ENCODE results near the gene PAFAH1B2. TPM values are rescaled to one million over a fixed set of nuclear protein-coding genes. Genes with fewer than 3 reads are reported as not detected.
"Not testable (repeated sequence)": the region's sequence is repeated elsewhere in the genome, so short reads cannot be mapped to it uniquely, and the experiment has no call there.

The PAFAH1B2 gene
- total and polyA plus RNA-seq, 2 donors (not counting 3 experiments of a cell fraction or from before 2014, with no cell fraction given): 34.2 to 128 TPM

GRCh38 chr11:117207481-117207880 lies 63.4 kb downstream of the PAFAH1B2 start:
- H3K79me2 ChIP-seq (ENCODE audit: control insufficient read depth, insufficient read depth, low read length); H3K36me3 ChIP-seq (ENCODE audit: control insufficient read depth in 2 of 2, extremely low read depth in 1 of 2, insufficient read depth in 2 of 2, low read length in 2 of 2); DNase-seq (ENCODE audit: low read depth, low spot score); H3K9me3 ChIP-seq (replicated peaks; ENCODE audit: control insufficient read depth, insufficient read depth, low read length); H3K27ac ChIP-seq (ENCODE audit: insufficient read depth, low read depth, low read length); H2AFZ ChIP-seq (ENCODE audit: low read depth, low read length); POLR2A ChIA-PET; H3K4me1 ChIP-seq (ENCODE audit: control insufficient read depth, extremely low read depth, insufficient read depth, low read length); dilution Hi-C loops (cut with MboI; ENCODE audit: extremely low pct_ligation_motif_present, low sequenced_read_pairs); CTCF ChIA-PET; H3K4me3 ChIP-seq (replicated peaks in 1 of 3; ENCODE audit: insufficient read depth in 1 of 3, low read depth in 1 of 3, low read length in 3 of 3); H4K20me1 ChIP-seq (replicated peaks; ENCODE audit: control insufficient read depth, extremely low read depth, insufficient read depth, low read length); FAIRE-seq; H3K27me3 ChIP-seq (ENCODE audit: control insufficient read depth in 2 of 2, insufficient read depth in 2 of 2, low read length in 2 of 2); BruUV-seq (replicated peaks); H3K4me2 ChIP-seq (ENCODE audit: insufficient read depth, low read length); H3K9me1 ChIP-seq (replicated peaks; ENCODE audit: control insufficient read depth, extremely low read depth, insufficient read depth, low read length); H3K9ac ChIP-seq (replicated peaks; ENCODE audit: extremely low read depth, insufficient read depth, low read length): not testable (repeated sequence)
- intact Hi-C loops (cut with micrococcal nuclease): loop anchor here (5.0 kb wide), 1 partner anchor 75 kb away; no protein-coding TSS in a partner anchor

GRCh38 chr11:117208710-117209109 lies 64.6 kb downstream of the PAFAH1B2 start:
- H3K4me1 ChIP-seq (ENCODE audit: control insufficient read depth, extremely low read depth, insufficient read depth, low read length); H3K27me3 ChIP-seq (ENCODE audit: control insufficient read depth in 2 of 2, insufficient read depth in 2 of 2, low read length in 2 of 2); H3K9ac ChIP-seq (replicated peaks; ENCODE audit: extremely low read depth, insufficient read depth, low read length); H3K79me2 ChIP-seq (ENCODE audit: control insufficient read depth, insufficient read depth, low read length); H3K9me3 ChIP-seq (replicated peaks; ENCODE audit: control insufficient read depth, insufficient read depth, low read length); dilution Hi-C loops (cut with MboI; ENCODE audit: extremely low pct_ligation_motif_present, low sequenced_read_pairs); H2AFZ ChIP-seq (ENCODE audit: low read depth, low read length); H3K27ac ChIP-seq (ENCODE audit: insufficient read depth, low read depth, low read length); H3K36me3 ChIP-seq (ENCODE audit: control insufficient read depth in 2 of 2, extremely low read depth in 1 of 2, insufficient read depth in 2 of 2, low read length in 2 of 2); DNase-seq (ENCODE audit: low read depth, low spot score); CTCF ChIA-PET; H3K4me2 ChIP-seq (ENCODE audit: insufficient read depth, low read length); H3K9me1 ChIP-seq (replicated peaks; ENCODE audit: control insufficient read depth, extremely low read depth, insufficient read depth, low read length); POLR2A ChIA-PET; H3K4me3 ChIP-seq (replicated peaks in 1 of 3; ENCODE audit: insufficient read depth in 1 of 3, low read depth in 1 of 3, low read length in 3 of 3); H4K20me1 ChIP-seq (replicated peaks; ENCODE audit: control insufficient read depth, extremely low read depth, insufficient read depth, low read length); BruUV-seq (replicated peaks): not testable (repeated sequence)
- peak; percentile 46 for FAIRE-seq
- intact Hi-C loops (cut with micrococcal nuclease): loop anchor here (5.0 kb wide), 1 partner anchor 76 kb away; no protein-coding TSS in a partner anchor

GRCh38 chr11:117209351-117210125 lies 65.5 kb downstream of the PAFAH1B2 start:
- H3K4me2 ChIP-seq (ENCODE audit: insufficient read depth, low read length); DNase-seq (ENCODE audit: low read depth, low spot score); POLR2A ChIA-PET; H3K9ac ChIP-seq (replicated peaks; ENCODE audit: extremely low read depth, insufficient read depth, low read length); H3K79me2 ChIP-seq (ENCODE audit: control insufficient read depth, insufficient read depth, low read length); H4K20me1 ChIP-seq (replicated peaks; ENCODE audit: control insufficient read depth, extremely low read depth, insufficient read depth, low read length); H2AFZ ChIP-seq (ENCODE audit: low read depth, low read length); BruUV-seq (replicated peaks); FAIRE-seq; dilution Hi-C loops (cut with MboI; ENCODE audit: extremely low pct_ligation_motif_present, low sequenced_read_pairs); H3K9me1 ChIP-seq (replicated peaks; ENCODE audit: control insufficient read depth, extremely low read depth, insufficient read depth, low read length); H3K4me1 ChIP-seq (ENCODE audit: control insufficient read depth, extremely low read depth, insufficient read depth, low read length); H3K36me3 ChIP-seq (ENCODE audit: control insufficient read depth in 2 of 2, extremely low read depth in 1 of 2, insufficient read depth in 2 of 2, low read length in 2 of 2); H3K9me3 ChIP-seq (replicated peaks; ENCODE audit: control insufficient read depth, insufficient read depth, low read length); H3K4me3 ChIP-seq (replicated peaks in 1 of 3; ENCODE audit: insufficient read depth in 1 of 3, low read depth in 1 of 3, low read length in 3 of 3); H3K27ac ChIP-seq (ENCODE audit: insufficient read depth, low read depth, low read length); H3K27me3 ChIP-seq (ENCODE audit: control insufficient read depth in 2 of 2, insufficient read depth in 2 of 2, low read length in 2 of 2): not testable (repeated sequence)
- intact Hi-C loops (cut with micrococcal nuclease): loop anchor here (5.0 kb wide), 1 partner anchor 77 kb away; no protein-coding TSS in a partner anchor
- CTCF ChIA-PET: interaction anchor here (1.5 kb wide), 1 partner anchor 29 kb away, joined by 4 read pairs; no protein-coding TSS in a partner anchor

Data from endothelial cell of umbilical vein (primary cell).